Measurements from ENCODE around the gene HARBI1. TPM values are rescaled to one million over a fixed set of nuclear protein-coding genes. Genes with fewer than 3 reads are reported as not detected.

HARBI1 gene
- total RNA-seq, 1 experiment from 2014 or later: 6.3 TPM

- Histone ChIP-seq H3K56ac (ENCODE audit: insufficient read length, low read depth, low read length) (no peak overlapping the region), H3K9ac (ENCODE audit: extremely low read depth, insufficient read length, low read length) (no peak overlapping the region), H3K4ac (ENCODE audit: low read depth, low read length) (no peak overlapping the region), H4K91ac (ENCODE audit: insufficient read length, low read depth, low read length) (no peak overlapping the region), H3K23ac (ENCODE audit: insufficient read length, low read depth, low read length) (no peak overlapping the region), H3K79me1 (ENCODE audit: insufficient read depth, low read depth, low read length, poor library complexity, severe bottlenecking) (no peaks in the 10 kb centered on the region), H4K8ac (replicated peaks; ENCODE audit: insufficient read length, low read depth, low read length) (no peak overlapping the region), H3K27me3 (ENCODE audit: insufficient read depth, low read length) (no peaks in the 10 kb centered on the region; the same call in 1 of the 2 replicates), H3K4me1 (ENCODE audit: insufficient read depth, low read length) (no peaks in the 10 kb centered on the region), H2BK15ac (ENCODE audit: low read depth, low read length) (no peak overlapping the region), H2AFZ (ENCODE audit: low read length) (no peak overlapping the region), H2BK20ac (ENCODE audit: low read depth, low read length, poor library complexity, severe bottlenecking) (no peak overlapping the region), H3K23me2 (ENCODE audit: insufficient read length, low read depth, low read length, poor library complexity, severe bottlenecking) (no peaks in the 10 kb centered on the region), H2AK5ac (ENCODE audit: insufficient read length, low read length) (no peak overlapping the region), H3K18ac (ENCODE audit: insufficient read length, low read depth, low read length) (no peak overlapping the region), H3K27ac (ENCODE audit: insufficient read length, low read depth, low read length) (no peak overlapping the region), H4K20me1 (ENCODE audit: control insufficient read depth, insufficient read depth, insufficient read length) (no peaks in the 10 kb centered on the region), H2BK12ac (ENCODE audit: insufficient read length, low read depth, low read length) (no peak overlapping the region), H3K9me3 (ENCODE audit: control insufficient read depth, low read depth, low read length) (no peaks in the 10 kb centered on the region), H3K14ac (ENCODE audit: insufficient read depth, low read length) (no peak overlapping the region), H3T11ph (ENCODE audit: low read length) (no peak overlapping the region), H2BK5ac (ENCODE audit: insufficient read length, low read length) (no peak overlapping the region), H4K5ac (ENCODE audit: insufficient read length, low read depth, low read length) (no peak overlapping the region), H3K79me2 (ENCODE audit: insufficient read depth, low read length) (no peaks in the 10 kb centered on the region), H2BK120ac (ENCODE audit: low read depth, low read length, poor library complexity, severe bottlenecking) (no peak overlapping the region), H3K4me2 (ENCODE audit: insufficient read depth, insufficient read length, low read length) (no peak overlapping the region)
- no peak for DNase-seq
- no CpG with 5 or more reads among the region's 3 CpGs for WGBS (ENCODE audit: extremely low coverage, insufficient read length, low lambda C conversion rate)
- no peaks in the 10 kb centered on the region for H3K27me3 Mint-ChIP-seq (ENCODE audit: low read depth)
- peaks cover 5% of the 10 kb centered on the region in 2 experiments; a peak in 2 of 4 replicates for H3K4me1 Mint-ChIP-seq
- no peak for TF ChIP-seq CTCF (conservative IDR thresholded peaks at IDR 0.05)
- peak overlapping the region in 2 of 3 experiments; percentile 48 to 50; a peak in 3 of 7 replicates for H3K27ac Mint-ChIP-seq
- peaks cover 17 to 48% (median 38%) of the 10 kb centered on the region in 3 experiments; a peak in 6 of 7 replicates for H3K36me3 Mint-ChIP-seq (ENCODE audit: insufficient read depth in 1 of 3, low read depth in 3 of 3)
- H3K4me3 Mint-ChIP-seq: no peak overlapping the region
- H3K9me3 Mint-ChIP-seq: no peaks in the 10 kb centered on the region
Measured at GRCh38 chr11:46625406-46625805, 8.4 kb upstream of the HARBI1 start.
